Stomach (tissue), 9 donors: Measurements from ENCODE around the gene SAMD8. TPM values are rescaled to one million over a fixed set of nuclear protein-coding genes. Genes with fewer than 3 reads are reported as not detected.
"Not testable (repeated sequence)": the region's sequence is repeated elsewhere in the genome, so short reads cannot be mapped to it uniquely, and the experiment has no call there.

Experiments
- DNase-seq, 2 donors: peaks; one replicate each; pipeline versions ENCODE4 v3.0.0 to v3.0.0-alpha.2; 2013 to 2019
- H3K27ac ChIP-seq, 5 donors: fragments of 200-600 bp in 4 of 5; sonication (generic) in 4 of 5; one replicate each; pipeline ENCODE4 v1.5.1; 2013 to 2019; ENCODE audit warnings: mild to moderate bottlenecking in 1 of 5, moderate library complexity in 1 of 5
- H3K27me3 ChIP-seq, 3 donors: fragments of 200-600 bp; sonication (generic); one replicate each; pipeline ENCODE4 v1.5.1; 2017 to 2019; ENCODE audit warnings: mixed run types in 1 of 3
- H3K36me3 ChIP-seq, 4 donors: fragments of 200-600 bp; sonication (generic); 1 replicate in 3 of 4; 2 replicates in 1 of 4; pipeline ENCODE4 v1.5.1; 2016 to 2019
- H3K4me1 ChIP-seq, 4 donors: fragments of 200-600 bp; sonication (generic); one replicate each; pipeline ENCODE4 v1.5.1; 2016 to 2019
- H3K4me3 ChIP-seq, 4 donors: fragments of 200-600 bp; sonication (generic) in 3 of 4; one replicate each; pipeline ENCODE4 v1.5.1; 2016 to 2019; ENCODE audit warnings: mild to moderate bottlenecking in 1 of 4
- H3K9me3 ChIP-seq, 4 donors: fragments of 200-600 bp; sonication (generic); one replicate each; pipeline ENCODE4 v1.5.1; 2016 to 2019
- CTCF ChIP-seq, 7 experiments: fragments of 450-650 bp in 4 of 7; fragments of 200-600 bp in 3 of 7; sonication (generic) in 3 of 7; IDR thresholded peaks; one replicate each; pipeline ENCODE4 v1.5.1; 2016 to 2019; ENCODE audit warnings: antibody characterized with exemption in 7 of 7, control low read depth in 2 of 7, mild to moderate bottlenecking in 1 of 7
- EP300 ChIP-seq: sonication (generic); formaldehyde crosslinking; IDR thresholded peaks from one replicate; pipeline ENCODE4 v1.6.1; 2017; ENCODE audit warnings: antibody characterized with exemption
- POLR2A ChIP-seq, 4 donors: fragments of 450-650 bp; IDR thresholded peaks; one replicate each; pipeline ENCODE4 v1.6.1; 2016; ENCODE audit warnings: antibody characterized with exemption in 4 of 4, control low read depth in 2 of 4, mild to moderate bottlenecking in 1 of 4, moderate library complexity in 1 of 4
- POLR2AphosphoS5 ChIP-seq, 3 donors: sonication (generic); formaldehyde crosslinking; IDR thresholded peaks; one replicate each; pipeline ENCODE4 v1.6.1; 2016; ENCODE audit warnings: antibody characterized with exemption in 3 of 3
- WGBS, 5 donors: extraction: QIAGEN DNeasy Blood & Tissue Kit in 3 of 5; methylation state at CpG; one replicate each; pipeline versions ENCODE4 v1.1.5 to v1.1.7; 2013 to 2018; 5-methylcytosine and 5-hydroxymethylcytosine counted together
- intact Hi-C: fragments of 100-400 bp; cut with DNase I; formaldehyde crosslinking; loops from one replicate; pipeline ENCODE4 v1.15.1; 2023; ENCODE audit warnings: low total_unique reads
- polyA plus RNA-seq, 3 donors: library from polyadenylated mRNA; stranded (reverse); fragments of 200-250 nt; gene quantifications; one replicate each; pipeline ENCODE4 v1.2.3, GENCODE V29; 2013
- total RNA-seq, 5 donors: library from RNA; depleted of rRNA; stranded (reverse); fragments of >200 nt; gene quantifications; one replicate each; pipeline versions ENCODE4 v1.1.0 to v1.2.3, GENCODE V29; 2014 to 2016
- donor health status: healthy with polysubstance abuse.
- donor health status: Bipolar disorder and iron deficiency.
- donor health status: healthy.

SAMD8 gene
- total and polyA plus RNA-seq, 8 donors: 2.9 to 34.9 (median 5.5) TPM

- WGBS, 5 donors: 68 to 87% (median 72%) methylated on average over 3 of the region's 3 CpGs
- TF ChIP-seq POLR2AphosphoS5 (IDR thresholded peaks at IDR 0.05) (no peak), POLR2A (IDR thresholded peaks at IDR 0.05) (no peak), EP300 (no peak), CTCF (IDR thresholded peaks at IDR 0.05) (no peak)
- peak in 1 of 2 donors; percentile 20 for DNase-seq
- no peak overlapping the region for H3K4me3 ChIP-seq
- H3K4me1 ChIP-seq: peaks cover 0 to 19% (median 7%) of the 10 kb centered on the region in 4 donors
- H3K9me3 ChIP-seq: no peaks in the 10 kb centered on the region
- no peak overlapping the region for H3K27ac ChIP-seq
- no peaks in the 10 kb centered on the region for H3K36me3 ChIP-seq
- intact Hi-C loops: loop anchor here (10.0 kb wide), 1 partner anchor 130 kb away; the partner anchor contains the start of gene COMTD1
- no peaks in the 10 kb centered on the region for H3K27me3 ChIP-seq
Observed at GRCh38 chr10:75104842-75105241, 6.6 kb upstream of the SAMD8 start.

GRCh38 chr10:75105576-75106197, 5.8 kb upstream of the SAMD8 start:
- Histone ChIP-seq H3K27ac (no peak overlapping the region), H3K27me3 (no peaks in the 10 kb centered on the region), H3K9me3 (no peaks in the 10 kb centered on the region), H3K4me3 (no peak overlapping the region), H3K4me1 (peaks cover 0 to 16% (median 4%) of the 10 kb centered on the region in 4 donors), H3K36me3 (no peaks in the 10 kb centered on the region)
- 90 to 96% (median 92%) methylated on average over 9 to 16 of the region's 16 CpGs for WGBS, 5 donors
- intact Hi-C loops: loop anchor here (10.0 kb wide), 1 partner anchor 129 kb away; the partner anchor contains the start of gene COMTD1
- DNase-seq: peak in 1 of 2 donors; percentile 21
- TF ChIP-seq EP300 (no peak), POLR2AphosphoS5 (IDR thresholded peaks at IDR 0.05) (no peak), POLR2A (IDR thresholded peaks at IDR 0.05) (no peak)

- intact Hi-C loops: loop anchor here (10.0 kb wide), 1 partner anchor 129 kb away; the partner anchor contains the start of gene COMTD1
- peak in 1 of 2 donors; percentile 16 for DNase-seq
Observed at GRCh38 chr10:75106242-75106641, 5.2 kb upstream of the SAMD8 start.

GRCh38 chr10:75106891-75107290, 4.6 kb upstream of the SAMD8 start:
- not testable (repeated sequence) for H3K36me3 ChIP-seq, H3K27ac ChIP-seq, H3K4me3 ChIP-seq, H3K9me3 ChIP-seq, H3K27me3 ChIP-seq
- intact Hi-C loops: loop anchor here (10.0 kb wide), 1 partner anchor 128 kb away; the partner anchor contains the start of gene COMTD1
- peaks cover 0 to 17% (median 8%) of the 10 kb centered on the region in 4 donors for H3K4me1 ChIP-seq
- 95 to 98% (median 96%) methylated on average over 9 of the region's 9 CpGs for WGBS, 5 donors
- peak in 1 of 2 donors; percentile 21 for DNase-seq

More at GRCh38 chr10:75106242-75106641, 5.2 kb upstream of the SAMD8 start:
- H3K27me3 ChIP-seq: no peaks in the 10 kb centered on the region
- H3K27ac ChIP-seq: no peak overlapping the region
- TF ChIP-seq POLR2A (IDR thresholded peaks at IDR 0.05) (no peak), EP300 (no peak), POLR2AphosphoS5 (IDR thresholded peaks at IDR 0.05) (no peak), CTCF (IDR thresholded peaks at IDR 0.05) (no peak)
- H3K9me3 ChIP-seq: no peaks in the 10 kb centered on the region
- 74 to 82% (median 78%) methylated on average over 8 of the region's 8 CpGs for WGBS, 5 donors
- no peaks in the 10 kb centered on the region for H3K36me3 ChIP-seq
- H3K4me1 ChIP-seq: peaks cover 0 to 17% (median 8%) of the 10 kb centered on the region in 4 donors
- no peak overlapping the region for H3K4me3 ChIP-seq

- Histone ChIP-seq H3K9me3 (no peaks in the 10 kb centered on the region), H3K4me3 (no peak overlapping the region), H3K27ac (peak overlapping the region in 2 of 5 donors; percentile 28 to 38), H3K4me1 (peaks cover 6 to 25% (median 15%) of the 10 kb centered on the region in 4 donors), H3K27me3 (no peaks in the 10 kb centered on the region), H3K36me3 (no peaks in the 10 kb centered on the region)
- intact Hi-C loops: loop anchor here (10.0 kb wide), 1 partner anchor 127 kb away; the partner anchor contains the start of gene COMTD1
- no peak for TF ChIP-seq POLR2A (IDR thresholded peaks at IDR 0.05)
- DNase-seq: no peak
- 81 to 87% (median 83%) methylated on average over 19 to 25 of the region's 25 CpGs for WGBS, 5 donors
Observed at GRCh38 chr10:75107756-75108683, 3.4 kb upstream of the SAMD8 start.
